ENCODE data around the gene CUL4A.
A peak's percentile ranks its signal among the peaks of the same experiment; 100 is the strongest.
"Not testable (repeated sequence)": the region's sequence is repeated elsewhere in the genome, so short reads cannot be mapped to it uniquely, and the experiment has no call there.

Gene CUL4A

DNA sequence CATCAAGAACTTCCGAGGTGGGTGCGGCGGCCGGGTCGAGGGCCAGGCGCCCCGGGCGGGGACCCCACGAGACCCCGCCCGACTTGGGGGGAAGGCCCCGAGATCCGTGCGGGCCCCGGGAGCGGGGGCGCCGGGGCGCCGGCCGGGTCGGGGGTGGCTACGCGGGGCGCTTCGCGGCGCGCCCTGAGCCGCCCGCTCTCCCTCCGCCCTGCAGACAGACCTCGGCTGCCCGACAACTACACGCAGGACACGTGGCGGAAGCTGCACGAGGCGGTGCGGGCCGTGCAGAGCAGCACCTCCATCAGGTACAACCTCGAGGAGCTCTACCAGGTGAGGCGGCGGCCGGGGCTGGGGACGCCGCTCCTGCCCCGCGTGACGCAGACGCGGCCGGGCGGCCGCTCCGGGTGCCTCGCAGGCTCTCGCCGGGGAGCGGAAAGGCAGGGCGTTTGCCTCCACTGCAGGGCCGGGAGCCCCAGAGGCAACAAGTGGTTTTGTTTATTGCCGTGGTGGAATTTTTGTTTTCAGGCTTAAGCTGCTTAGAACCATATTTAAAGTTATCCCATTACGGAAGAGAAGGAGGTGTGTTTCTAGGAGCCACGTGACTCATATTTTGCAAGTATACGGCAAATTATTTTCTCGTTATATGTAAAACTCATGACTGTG lies 477 bp downstream of the CUL4A start:
- peak; percentile 26 for DNase-seq

- no peak for DNase-seq
Measured at GRCh38 chr13:113210833-113211232, 1.4 kb downstream of the CUL4A start.

DNA sequence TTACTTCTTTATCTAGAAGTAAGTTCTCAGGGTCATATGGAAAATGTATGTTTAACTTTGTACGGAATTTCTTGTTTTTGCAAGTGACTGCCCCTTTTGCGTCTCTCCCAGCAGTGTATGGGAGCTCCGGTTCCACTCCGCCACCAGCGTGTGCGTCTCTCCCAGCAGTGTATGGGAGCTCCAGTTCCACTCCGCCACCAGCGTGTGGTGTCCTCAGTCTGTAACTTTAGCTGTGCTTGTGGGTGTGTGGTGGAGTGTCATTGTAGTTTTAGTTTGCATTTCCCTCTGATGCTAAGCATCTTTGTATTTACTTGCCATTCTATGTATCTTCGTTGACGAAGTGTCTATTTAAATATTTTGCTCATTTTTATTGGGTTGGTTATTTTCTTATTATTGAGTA lies 2.4 kb downstream of the CUL4A start:
- DNase-seq, result no peak

GRCh38 chr13:113216254-113217048 lies 7.0 kb downstream of the CUL4A start:
- DNase-seq, result no peak

- DNase-seq, result no peak
Measured at GRCh38 chr13:113218586-113218985, 9.2 kb downstream of the CUL4A start.

GRCh38 chr13:113219256-113219940 lies 10.0 kb downstream of the CUL4A start:
- no peak for DNase-seq

DNA sequence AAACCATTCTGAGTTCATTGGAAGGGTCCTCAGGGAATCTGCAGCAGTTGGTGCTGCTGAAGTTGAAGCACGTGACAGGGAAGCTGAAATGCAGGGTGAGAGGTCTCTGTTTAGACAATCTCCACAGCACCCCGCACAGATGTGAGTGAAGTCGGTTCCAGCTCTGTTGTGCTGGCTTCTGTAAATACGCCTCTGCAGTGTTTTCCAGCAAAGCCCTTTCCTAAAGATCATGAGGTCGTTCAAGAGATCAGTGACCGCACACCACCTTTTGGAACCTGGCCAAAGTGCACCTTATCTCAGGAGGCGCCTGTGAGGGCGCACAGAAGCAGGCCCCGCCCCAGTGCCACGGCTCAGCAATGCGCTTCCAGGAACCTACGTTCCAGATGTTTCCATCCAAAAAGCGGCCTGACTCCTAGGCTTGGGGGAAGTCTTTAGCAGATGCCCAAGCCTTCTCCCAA lies 10.8 kb downstream of the CUL4A start:
- DNase-seq, result no peak

DNA sequence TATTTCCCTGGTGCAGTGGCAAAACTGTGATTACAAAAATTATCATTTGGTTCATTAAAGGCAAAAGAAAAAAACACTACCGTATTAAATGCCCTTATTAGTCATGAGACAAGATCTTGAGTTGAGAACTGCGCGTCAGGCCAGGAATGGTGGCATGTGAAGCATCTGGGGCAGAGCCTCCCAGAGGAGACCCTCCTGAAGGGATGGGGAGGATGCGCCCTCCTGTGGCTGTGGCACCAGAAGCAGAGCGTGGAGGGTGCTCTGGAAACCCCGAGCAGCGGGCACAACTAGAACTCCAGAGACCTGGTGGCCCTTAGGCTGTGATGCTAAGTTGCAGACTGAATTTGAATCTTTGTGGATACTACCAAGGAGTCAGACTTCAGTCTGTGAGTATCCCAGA lies 11.5 kb downstream of the CUL4A start:
- DNase-seq, result no peak

GRCh38 chr13:113223070-113223469 lies 13.7 kb downstream of the CUL4A start:
- DNase-seq, result no peak

- DNase-seq, result no peak
Measured at GRCh38 chr13:113224486-113224885, 15.1 kb downstream of the CUL4A start.

DNA sequence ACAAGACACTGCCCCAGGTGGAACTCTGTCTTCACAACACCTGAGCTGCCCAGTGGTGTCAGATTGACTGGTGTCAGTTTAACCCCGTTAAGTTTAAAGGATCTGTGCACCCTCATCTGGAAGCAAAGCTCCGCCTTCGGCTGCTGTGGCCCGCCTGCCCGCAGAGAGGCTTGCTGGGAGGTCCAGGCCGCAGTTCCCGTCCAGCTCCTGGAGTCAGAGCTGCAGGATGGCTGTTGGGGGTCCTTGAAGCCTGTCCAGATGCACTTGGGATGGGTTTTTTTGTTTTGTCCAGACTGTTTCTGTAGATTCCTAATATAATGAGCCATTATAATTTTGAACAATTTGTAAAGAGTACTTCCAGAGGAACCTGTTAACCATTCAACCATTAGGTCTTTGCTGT lies 16.1 kb downstream of the CUL4A start:
- no peak for DNase-seq

GRCh38 chr13:113226873-113227450 lies 17.5 kb downstream of the CUL4A start:
- DNase-seq, result no peak

- no peak for DNase-seq
Measured at GRCh38 chr13:113229161-113229560, 19.7 kb downstream of the CUL4A start.

DNA sequence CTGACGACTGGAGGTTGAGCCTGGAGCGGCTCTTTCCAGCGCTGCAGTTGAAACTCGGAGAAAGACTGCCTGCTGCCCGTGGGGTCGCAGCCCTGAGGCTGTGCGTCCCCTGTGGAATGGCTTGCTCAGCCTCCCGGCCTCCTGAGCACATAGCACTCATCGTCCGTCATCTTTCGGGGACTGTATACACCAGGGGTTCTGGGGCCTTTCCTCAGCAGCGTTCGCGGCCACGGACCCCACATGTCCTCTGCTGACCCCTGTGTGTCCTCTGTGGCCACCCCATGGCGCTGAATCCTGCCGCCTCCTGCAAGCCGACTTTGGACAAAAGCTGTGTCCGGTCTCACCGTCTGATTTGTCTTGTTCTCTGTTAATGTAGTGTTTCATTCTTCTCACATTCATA lies 20.4 kb downstream of the CUL4A start:
- DNase-seq, result no peak

- no peak for DNase-seq
Measured at GRCh38 chr13:113231306-113232207, 22.1 kb downstream of the CUL4A start.

DNA sequence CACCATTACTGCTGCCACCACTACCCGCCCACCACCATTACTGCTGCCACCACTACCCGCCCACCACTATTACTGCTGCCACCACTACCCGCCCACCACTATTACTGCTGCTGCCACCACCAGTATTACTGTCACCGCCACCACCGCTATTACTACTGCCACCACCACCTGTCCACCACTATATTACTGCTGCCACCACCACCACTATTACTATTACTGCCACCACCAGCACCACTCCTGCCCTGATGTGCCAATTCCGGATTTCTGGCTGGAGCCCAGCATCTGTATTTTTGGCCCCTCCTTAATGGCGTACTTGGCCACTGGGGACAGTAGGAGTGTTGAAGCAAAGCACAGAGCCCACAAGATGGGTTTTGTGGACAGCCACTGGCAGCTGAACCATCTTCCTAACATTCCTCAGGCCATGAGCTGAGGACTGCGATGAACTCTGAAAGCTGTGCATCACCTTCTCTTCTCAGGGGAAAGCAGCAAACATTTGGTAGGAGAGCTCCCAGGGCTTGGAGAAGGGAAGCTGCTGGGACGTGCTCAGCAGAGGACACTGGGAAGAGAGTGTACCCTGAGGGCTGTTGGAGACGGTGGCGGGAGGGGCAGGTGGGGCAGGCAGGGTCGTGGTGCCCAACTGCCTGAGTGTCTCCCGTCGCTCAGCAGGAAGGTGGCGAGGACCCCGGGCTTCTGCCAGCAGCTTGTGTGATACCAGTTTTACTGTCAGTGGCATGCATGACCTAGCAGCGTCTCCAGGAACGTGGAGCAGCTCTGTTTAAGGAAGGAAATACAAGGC lies 23.0 kb downstream of the CUL4A start:
- DNase-seq, result no peak

DNA sequence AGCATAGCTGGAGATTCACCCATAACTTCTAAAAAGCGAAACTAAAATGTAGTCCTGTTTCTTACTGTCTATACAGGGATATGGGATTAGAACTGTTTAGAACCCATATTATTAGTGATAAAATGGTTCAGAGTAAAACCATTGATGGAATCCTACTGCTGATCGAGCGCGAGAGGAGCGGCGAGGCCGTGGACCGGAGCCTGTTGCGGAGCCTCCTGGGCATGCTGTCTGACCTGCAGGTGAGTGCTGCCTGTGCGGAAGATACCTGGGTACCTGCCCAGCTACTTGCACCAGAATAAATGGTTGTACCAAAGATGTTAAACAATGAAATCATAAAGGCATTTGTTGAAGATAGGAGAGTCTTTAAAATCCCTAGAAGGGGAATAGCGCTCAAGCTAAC lies 23.7 kb downstream of the CUL4A start:
- no peak for DNase-seq

DNA sequence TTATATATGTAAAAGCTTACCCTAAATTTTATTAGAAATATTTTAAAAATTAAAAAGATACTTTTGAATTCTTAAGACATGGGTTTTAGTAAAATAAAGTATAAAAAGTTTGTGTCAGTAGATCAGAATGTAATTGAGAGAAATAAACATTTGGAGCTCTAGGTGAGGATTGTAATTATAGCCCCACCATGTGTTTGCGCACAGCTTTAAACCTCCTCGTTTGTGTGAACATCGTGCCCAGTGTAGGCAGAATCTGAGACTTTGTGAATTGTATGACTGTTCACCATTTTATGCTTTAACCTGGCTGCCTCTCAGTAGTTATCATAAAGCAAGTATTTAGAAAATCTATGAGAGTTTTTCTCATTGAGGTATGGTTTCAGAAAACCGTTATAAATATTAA lies 29.1 kb downstream of the CUL4A start:
- DNase-seq, result no peak

DNA sequence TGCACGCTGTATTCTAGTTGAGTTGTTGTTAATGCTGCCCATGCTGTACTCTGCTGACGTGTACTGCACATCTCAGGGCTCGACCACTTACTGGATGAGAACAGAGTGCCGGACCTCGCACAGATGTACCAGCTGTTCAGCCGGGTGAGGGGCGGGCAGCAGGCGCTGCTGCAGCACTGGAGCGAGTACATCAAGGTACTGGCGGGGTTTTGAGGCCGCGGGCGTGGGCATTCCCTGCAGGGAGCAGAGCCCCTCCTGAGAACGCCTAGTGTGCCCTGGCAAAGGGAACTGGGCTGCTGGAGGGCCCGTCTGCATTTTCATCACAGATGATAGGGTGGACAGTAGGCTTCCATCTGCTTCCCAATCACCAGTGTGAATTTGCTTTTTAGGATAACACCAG lies 29.9 kb downstream of the CUL4A start:
- no peak for DNase-seq

DNA sequence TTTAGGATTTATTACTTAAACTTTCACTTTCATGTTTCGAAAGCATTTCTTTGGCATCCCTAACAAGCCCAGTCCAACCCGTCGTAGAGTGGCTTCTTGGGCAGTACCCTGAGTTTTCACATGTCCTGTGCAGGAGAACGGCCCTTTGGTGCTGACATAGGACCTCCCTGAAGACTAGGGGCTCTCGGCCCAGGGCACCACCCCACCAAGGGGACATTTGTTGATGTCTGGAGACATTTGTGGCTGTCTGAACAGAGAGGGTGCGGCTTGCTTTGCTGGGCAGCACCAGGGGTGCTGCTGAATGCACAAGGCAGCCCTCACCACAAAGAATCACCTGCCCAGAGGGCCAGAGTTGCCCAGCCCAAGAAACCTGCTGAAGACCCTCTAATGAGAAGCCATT lies 30.6 kb downstream of the CUL4A start:
- no peak for DNase-seq

DNA sequence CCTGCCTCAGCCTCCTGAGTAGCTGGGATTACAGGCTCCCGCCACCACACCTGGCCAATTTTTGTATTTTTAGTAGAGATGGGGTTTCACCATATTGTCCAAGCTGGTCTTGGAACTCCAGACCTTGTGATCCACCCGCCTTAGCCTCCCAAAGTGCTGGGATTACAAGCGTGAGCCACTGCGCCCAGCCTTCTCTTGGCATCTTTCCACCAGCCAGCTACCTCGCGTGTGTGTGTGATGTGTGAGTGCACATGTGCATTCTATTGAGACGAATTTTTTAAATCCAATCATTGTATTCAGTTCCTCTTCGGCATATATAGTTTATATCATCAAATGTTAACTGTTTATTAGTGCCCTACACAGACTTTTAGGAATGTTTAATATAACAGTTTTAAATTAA lies 32.2 kb downstream of the CUL4A start:
- not testable (repeated sequence) for DNase-seq

GRCh38 chr13:113243847-113244246 lies 34.4 kb downstream of the CUL4A start:
- no peak for DNase-seq

Measured in NCI-H1048 (cell line).